Endothelial cell (in vitro differentiated cells): ENCODE data around the gene ZNF316. TPM values are rescaled to one million over a fixed set of nuclear protein-coding genes. Genes with fewer than 3 reads are reported as not detected.
A peak's percentile ranks its signal among the peaks of the same experiment; 100 is the strongest.

Source experiments
- DNase-seq: peaks from one replicate; pipeline ENCODE4 v3.0.0; 2021; ENCODE audit warnings: low spot score
- H3K27ac Mint-ChIP-seq: one replicate; pipeline ENCODE4 v1.8.0; 2021; ENCODE audit warnings: mixed read lengths, inconsistent platforms; ENCODE audit not compliant: unreplicated experiment
- H3K27me3 Mint-ChIP-seq: one replicate; pipeline ENCODE4 v1.8.0; 2021; ENCODE audit warnings: mild to moderate bottlenecking, moderate library complexity, mixed read lengths, inconsistent platforms; ENCODE audit not compliant: unreplicated experiment
- H3K36me3 Mint-ChIP-seq: one replicate; pipeline ENCODE4 v1.8.0; 2021; ENCODE audit warnings: mild to moderate bottlenecking, low read depth, mixed read lengths, inconsistent platforms; ENCODE audit not compliant: unreplicated experiment
- H3K4me1 Mint-ChIP-seq: one replicate; pipeline ENCODE4 v1.8.0; 2021; ENCODE audit warnings: mild to moderate bottlenecking, mixed read lengths, inconsistent platforms; ENCODE audit not compliant: unreplicated experiment
- H3K4me3 Mint-ChIP-seq: one replicate; pipeline ENCODE4 v1.8.0; 2021; ENCODE audit warnings: mild to moderate bottlenecking, mixed read lengths, inconsistent platforms; ENCODE audit not compliant: unreplicated experiment
- H3K9me3 Mint-ChIP-seq: one replicate; pipeline ENCODE4 v1.8.0; 2021; ENCODE audit warnings: mixed read lengths, inconsistent platforms; ENCODE audit not compliant: unreplicated experiment
- CTCF ChIP-seq: fragments of 200-600 bp; sonication (generic); IDR thresholded peaks from one replicate; pipeline ENCODE4 v1.5.0; 2021; ENCODE audit warnings: antibody characterized with exemption; ENCODE audit not compliant: unreplicated experiment
- total RNA-seq: library from RNA; stranded (reverse); fragmentation: NEBNext Ultra II Directional; extraction: Animal tissue kit (Norgen Biotek cat#: 25700); gene quantifications from one replicate; pipeline ENCODE4 v1.2.1, GENCODE V29; 2021; ENCODE audit not compliant: unreplicated experiment

Gene ZNF316
- total RNA-seq, 1 donor from 2014 or later = 42.2 TPM

- peak; percentile 30 for DNase-seq
- Mint-ChIP-seq H3K9me3 (no peaks in the 10 kb centered on the region), H3K36me3 (peaks cover 12% of the 10 kb centered on the region), H3K27ac (no peak overlapping the region), H3K4me1 (peaks cover 16% of the 10 kb centered on the region), H3K27me3 (peaks cover 23% of the 10 kb centered on the region), H3K4me3 (peak overlapping the region; percentile 47)
- TF ChIP-seq CTCF = no peak
Measured at GRCh38 chr7:6615723-6616555, 21.2 kb upstream of the ZNF316 start.

GRCh38 chr7:6616854-6617643, 20.1 kb upstream of the ZNF316 start:
- Mint-ChIP-seq H3K27me3 (peaks cover 27% of the 10 kb centered on the region), H3K4me1 (peaks cover 17% of the 10 kb centered on the region), H3K9me3 (no peaks in the 10 kb centered on the region), H3K27ac (no peak overlapping the region), H3K4me3 (peak overlapping the region; percentile 79), H3K36me3 (peaks cover 20% of the 10 kb centered on the region)
- TF ChIP-seq CTCF = no peak
- no peak for DNase-seq

GRCh38 chr7:6618621-6619020, 18.5 kb upstream of the ZNF316 start:
- Mint-ChIP-seq H3K4me1 (peaks cover 17% of the 10 kb centered on the region), H3K9me3 (no peaks in the 10 kb centered on the region), H3K27ac (no peak overlapping the region), H3K36me3 (peaks cover 26% of the 10 kb centered on the region), H3K27me3 (peaks cover 22% of the 10 kb centered on the region), H3K4me3 (no peak overlapping the region)
- DNase-seq = no peak
- TF ChIP-seq CTCF = no peak

GRCh38 chr7:6619961-6620360, 17.2 kb upstream of the ZNF316 start:
- H3K36me3 Mint-ChIP-seq = peaks cover 26% of the 10 kb centered on the region
- DNase-seq = no peak
- no peaks in the 10 kb centered on the region for H3K9me3 Mint-ChIP-seq
- H3K4me3 Mint-ChIP-seq = peak overlapping the region; percentile 12
- H3K27me3 Mint-ChIP-seq = peaks cover 26% of the 10 kb centered on the region
- peaks cover 15% of the 10 kb centered on the region for H3K4me1 Mint-ChIP-seq
- no peak for TF ChIP-seq CTCF
- no peak overlapping the region for H3K27ac Mint-ChIP-seq
